C1 segment of cervical spinal cord (tissue), 14 donors: ENCODE results near the gene LDLRAD4.
"Not testable (repeated sequence)": the region's sequence is repeated elsewhere in the genome, so short reads cannot be mapped to it uniquely, and the experiment has no call there.

Experiments
- DNase-seq, 14 donors: peaks; one replicate each; lab custom pipeline; 2025; lab: John Stamatoyannopoulos, UW

The LDLRAD4 gene

DNA sequence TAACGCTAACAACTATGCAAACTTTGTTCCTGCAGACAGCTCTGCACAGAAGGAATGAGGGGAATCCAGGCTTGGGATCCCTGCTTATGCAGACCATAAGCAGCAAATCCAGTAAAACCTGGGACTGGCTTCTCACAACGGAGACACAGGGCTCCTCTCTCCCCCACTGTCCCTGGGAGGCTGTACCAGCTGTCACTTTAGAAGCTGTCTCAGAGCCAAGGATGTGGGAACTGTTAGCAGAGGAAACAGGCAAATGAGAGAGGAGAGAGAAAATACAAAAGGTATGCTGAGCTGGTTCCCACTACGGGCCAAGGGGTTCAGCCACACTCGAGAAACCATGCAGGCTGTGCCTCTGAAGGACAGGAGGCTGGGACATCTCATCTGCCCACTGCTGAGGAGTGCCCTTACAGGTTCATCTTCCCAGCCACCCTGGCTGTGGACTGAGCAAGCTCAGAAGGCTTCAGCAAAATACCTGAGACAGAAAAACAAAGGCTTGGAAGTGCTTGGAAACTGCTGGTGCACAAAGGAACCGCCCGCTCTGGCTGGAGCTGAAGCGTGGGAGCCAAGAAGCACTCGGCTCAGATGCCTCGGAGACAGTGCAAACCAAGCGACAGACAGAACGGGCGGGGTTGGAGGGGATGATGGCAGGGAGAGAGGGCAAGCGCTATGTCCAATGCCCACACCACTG is 435.3 kb downstream of the LDLRAD4 start:
- DNase-seq: peak in 1 of 14 donors; percentile 72

DNA sequence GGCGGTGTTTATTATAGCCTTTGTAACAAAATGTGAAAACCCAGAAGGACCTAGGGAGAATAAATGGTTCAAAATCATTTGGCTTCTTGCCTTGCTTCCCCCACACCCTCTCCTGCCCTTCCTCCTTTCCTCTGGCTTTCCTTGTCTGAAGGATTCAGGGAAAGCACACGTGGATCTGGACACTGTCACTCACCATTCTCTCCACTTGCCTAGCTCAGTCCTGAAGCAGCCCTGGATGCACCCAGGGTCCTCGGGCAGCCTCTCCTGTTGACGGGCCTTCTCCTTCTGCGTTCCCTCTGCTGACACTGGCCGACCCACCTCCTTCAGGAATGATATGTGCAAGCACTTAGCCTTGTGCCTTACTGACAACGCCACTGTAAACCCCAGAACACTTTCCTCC is 439.4 kb downstream of the LDLRAD4 start:
- DNase-seq: no peak

- no peak for DNase-seq
These were observed 440.1 kb downstream of the LDLRAD4 start for GRCh38 chr18:13658436-13659204.

DNA sequence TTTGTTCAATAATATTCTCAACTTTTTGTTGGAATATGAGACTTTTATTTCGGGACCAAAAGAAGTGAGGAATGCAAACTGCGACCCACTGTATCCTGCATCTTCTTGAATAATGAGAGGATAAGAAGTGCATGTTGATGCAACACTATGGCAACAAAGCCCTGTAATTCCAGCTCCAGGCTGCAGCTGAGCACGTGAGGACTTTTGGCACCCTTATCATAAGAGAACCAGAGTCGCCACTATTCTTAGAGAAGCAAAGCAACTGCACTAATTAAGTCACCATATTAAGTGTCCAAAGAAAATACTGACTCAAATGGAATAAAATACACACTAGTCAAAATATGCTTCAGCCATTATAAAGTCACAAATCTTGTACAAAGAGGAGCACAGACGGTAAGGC is 441.9 kb downstream of the LDLRAD4 start:
- no peak for DNase-seq

DNA sequence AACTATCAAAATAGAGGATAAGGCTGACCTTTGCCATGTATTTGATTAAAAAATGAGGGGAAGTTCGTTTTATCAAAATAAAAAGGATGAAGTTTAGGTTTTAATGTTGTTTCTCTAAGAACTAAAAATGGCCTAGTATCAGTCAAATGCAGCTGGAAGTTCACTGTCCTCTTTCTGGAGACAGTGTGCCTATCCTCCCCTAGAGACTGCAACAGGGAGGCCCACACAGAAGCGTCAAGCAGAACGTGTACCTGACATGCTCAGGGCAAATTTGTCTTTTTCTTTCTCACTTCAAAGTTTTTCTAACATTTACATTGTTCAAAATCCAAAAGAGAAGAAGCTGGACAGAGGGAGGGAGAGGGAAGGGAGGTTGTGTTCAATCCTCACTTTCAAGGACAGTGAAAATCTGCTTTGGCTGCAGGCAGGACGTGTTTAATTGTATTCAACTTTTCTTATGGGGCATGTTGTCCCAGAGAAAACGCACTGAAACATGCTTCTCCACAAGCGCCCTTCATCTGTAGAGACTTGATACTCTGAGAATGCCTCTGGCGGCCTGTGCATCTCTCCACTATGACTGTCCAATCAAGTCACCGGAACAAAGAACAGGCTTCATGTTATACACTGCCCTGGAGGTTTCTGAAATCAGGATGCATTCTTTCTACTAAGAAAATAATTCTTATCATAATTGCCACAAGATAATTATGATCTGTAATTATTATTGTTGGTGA is 442.7 kb downstream of the LDLRAD4 start:
- DNase-seq: no peak

DNA sequence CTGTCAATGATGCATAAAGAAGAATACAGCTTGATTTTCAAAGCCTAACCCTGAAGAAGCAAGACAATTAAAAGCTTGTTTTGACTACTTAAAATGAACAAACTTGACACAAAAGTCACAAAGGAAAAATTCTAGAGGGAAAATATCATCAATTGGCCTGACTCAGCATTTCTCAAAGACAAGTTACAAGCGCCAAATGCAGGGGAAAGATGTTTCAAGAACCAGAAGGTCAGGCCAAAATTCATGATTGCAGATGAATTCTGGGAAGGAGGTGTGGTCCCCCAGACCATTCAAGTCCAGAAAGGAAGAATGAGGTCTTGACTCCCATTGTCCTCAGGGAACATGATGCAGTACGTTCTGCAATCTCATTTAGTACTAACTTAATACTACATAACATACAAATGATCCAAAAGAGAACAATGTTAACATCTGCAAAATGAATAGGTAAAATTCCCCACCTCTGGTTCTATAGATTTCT is 443.3 kb downstream of the LDLRAD4 start:
- no peak for DNase-seq

GRCh38 chr18:13672657-13673056 is 454.1 kb downstream of the LDLRAD4 start:
- no peak for DNase-seq

DNA sequence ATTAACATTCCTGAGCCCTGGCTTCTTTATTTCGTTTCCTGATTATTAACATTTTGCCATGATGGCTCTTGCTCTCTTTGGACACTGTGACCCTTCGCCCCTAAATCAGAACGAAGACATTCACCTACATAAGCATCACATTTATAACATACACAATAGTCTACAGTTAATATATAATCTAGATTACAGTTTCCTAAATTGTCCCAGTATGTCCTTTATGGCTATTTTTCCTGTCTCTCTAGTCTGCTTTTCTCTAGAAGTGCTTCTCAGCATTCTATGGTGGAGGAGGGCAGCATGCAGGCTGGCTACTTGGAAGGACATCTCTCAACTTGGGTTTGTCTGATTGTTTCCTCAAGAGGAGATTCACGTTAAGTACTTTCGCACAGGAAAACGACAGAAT is 457.9 kb downstream of the LDLRAD4 start:
- DNase-seq: no peak

GRCh38 chr18:13677350-13677749 is 458.8 kb downstream of the LDLRAD4 start:
- not testable (repeated sequence) for DNase-seq

DNA sequence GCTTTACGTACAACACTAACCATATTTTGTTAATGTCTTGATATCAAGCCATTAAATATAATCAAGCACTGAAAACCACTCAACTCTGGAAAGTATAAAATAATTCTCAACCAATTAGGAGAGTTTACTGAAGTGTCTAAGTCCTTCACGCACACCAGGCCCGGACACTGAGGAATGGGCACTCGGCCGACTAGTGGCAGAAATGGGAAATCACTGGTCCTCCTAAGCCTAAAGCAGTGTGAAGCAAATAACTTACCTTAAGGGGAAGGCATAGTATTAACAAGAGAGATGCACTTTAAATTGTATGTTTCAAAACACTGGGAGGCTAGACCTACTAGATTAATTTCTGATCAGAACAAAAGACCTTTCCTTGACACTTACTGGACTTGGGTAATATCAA is 462.1 kb downstream of the LDLRAD4 start:
- DNase-seq: peak in 4 of 14 donors; percentile 6 to 29 (median 8)

DNA sequence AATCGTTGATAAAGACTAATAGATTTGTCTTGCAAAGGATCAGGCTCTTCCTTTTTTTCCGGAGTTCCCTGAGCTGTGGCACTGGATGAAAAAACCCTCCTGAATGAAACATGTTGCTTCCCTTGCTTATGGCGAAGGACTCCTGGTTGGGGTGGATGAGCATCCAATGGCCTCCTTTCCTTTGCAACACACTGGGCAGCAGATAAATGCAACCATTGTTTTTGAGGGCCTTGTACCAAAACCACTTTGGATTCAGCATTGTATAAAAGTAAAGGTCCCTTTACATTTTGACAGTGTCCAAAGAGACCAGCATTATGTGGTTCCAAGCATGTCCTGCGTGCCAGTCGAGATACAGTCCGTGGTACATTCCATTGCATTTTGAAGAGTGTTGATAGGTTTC is 463.1 kb downstream of the LDLRAD4 start:
- peak in 1 of 14 donors; percentile 5 for DNase-seq

DNA sequence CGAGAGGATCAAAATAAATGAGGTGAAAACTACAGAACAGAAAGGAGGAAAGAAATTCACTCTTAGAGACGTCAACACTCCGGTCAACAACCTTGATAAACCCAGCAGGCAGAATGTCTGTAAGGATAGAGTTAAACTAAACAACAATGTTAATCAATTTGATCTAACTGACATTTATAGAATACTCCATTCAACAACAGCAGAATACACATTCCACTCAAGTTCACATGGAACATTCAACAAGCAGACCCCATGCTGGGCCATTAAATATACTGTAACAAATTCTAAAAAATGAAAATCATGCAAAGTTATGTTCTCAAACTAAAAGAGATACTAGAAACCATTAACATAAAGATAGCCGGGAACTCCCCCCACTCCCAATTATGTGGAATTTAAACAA is 466.0 kb downstream of the LDLRAD4 start:
- no peak for DNase-seq

- peak in 1 of 14 donors; percentile 66 for DNase-seq
These were observed 469.9 kb downstream of the LDLRAD4 start for GRCh38 chr18:13688191-13689136.

DNA sequence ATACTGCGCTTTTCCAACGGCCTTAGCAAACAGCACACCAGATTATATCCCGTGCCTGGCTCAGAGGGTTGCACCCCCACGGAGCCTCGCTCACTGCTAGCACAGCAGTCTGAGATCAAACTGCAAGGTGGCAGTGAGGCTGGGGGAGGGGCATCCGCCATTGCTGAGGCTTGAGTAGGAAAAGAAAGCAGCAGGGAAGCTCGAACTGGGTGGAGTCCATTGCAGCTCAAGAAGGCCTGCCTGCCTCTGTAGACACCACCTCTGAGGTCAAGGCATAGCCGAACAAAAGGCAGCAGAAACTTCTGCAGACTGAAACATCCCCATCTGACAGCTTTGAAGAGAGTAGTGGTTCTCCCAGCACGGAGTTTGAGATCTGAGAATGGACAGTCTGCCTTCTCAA is 471.5 kb downstream of the LDLRAD4 start:
- not testable (repeated sequence) for DNase-seq

- DNase-seq: not testable (repeated sequence)
These were observed 476.8 kb downstream of the LDLRAD4 start for GRCh38 chr18:13695337-13695736.

GRCh38 chr18:13696961-13697360 is 478.4 kb downstream of the LDLRAD4 start:
- no peak for DNase-seq

GRCh38 chr18:13700153-13700552 is 481.6 kb downstream of the LDLRAD4 start:
- DNase-seq: no peak
